Measurements from ENCODE around the gene GPBAR1. TPM values are rescaled to one million over a fixed set of nuclear protein-coding genes. Genes with fewer than 3 reads are reported as not detected.
A peak's percentile ranks its signal among the peaks of the same experiment; 100 is the strongest.

GPBAR1 gene
- 0.54 and 0.78 TPM in 2 replicates for total RNA-seq

- no peak within 1 kb of the TSS for H3K4me3 Mint-ChIP-seq
- no peaks in the 10 kb centered on the region for H3K9me3 Mint-ChIP-seq
- peaks cover 18% of the 10 kb centered on the region for H3K36me3 Mint-ChIP-seq (ENCODE audit: low read depth)
- intact Hi-C loops (cut with micrococcal nuclease) = no loop called here
- H3K27ac Mint-ChIP-seq = peak within 1 kb of the TSS; percentile 40
- no peaks in the 10 kb centered on the region for H3K27me3 Mint-ChIP-seq (ENCODE audit: insufficient read depth)
- DNase-seq (ENCODE audit: low spot score) = no peak
- peaks cover 19% of the 10 kb centered on the region for H3K4me1 Mint-ChIP-seq (ENCODE audit: low read depth)
Observed at GRCh38 chr2:218260742-218261422, at the start of gene GPBAR1. Gene GPBAR1 (plus strand): TSS chr2:218261015. CDS start chr2:218262725, 1,710 bp downstream.

GRCh38 chr2:218214116-218214515 is 46.7 kb upstream of the GPBAR1 start:
- intact Hi-C loops (cut with micrococcal nuclease) = loop anchor here (10.0 kb wide), 1 partner anchor 1719 kb away; the partner anchor contains the start of gene RPL37A
- no peak for DNase-seq (ENCODE audit: low spot score)
- peaks cover 8% of the 10 kb centered on the region for H3K9me3 Mint-ChIP-seq
- no peak overlapping the region for H3K4me3 Mint-ChIP-seq
- H3K27ac Mint-ChIP-seq = no peak overlapping the region
- H3K27me3 Mint-ChIP-seq (ENCODE audit: insufficient read depth) = peaks cover 7% of the 10 kb centered on the region
- peaks cover 12% of the 10 kb centered on the region for H3K4me1 Mint-ChIP-seq (ENCODE audit: low read depth)
- H3K36me3 Mint-ChIP-seq (ENCODE audit: low read depth) = peaks cover 20% of the 10 kb centered on the region

GRCh38 chr2:218216336-218216673 is 44.5 kb upstream of the GPBAR1 start:
- H3K36me3 Mint-ChIP-seq (ENCODE audit: low read depth) = peaks cover 32% of the 10 kb centered on the region
- no peaks in the 10 kb centered on the region for H3K9me3 Mint-ChIP-seq
- peaks cover 31% of the 10 kb centered on the region for H3K4me1 Mint-ChIP-seq (ENCODE audit: low read depth)
- intact Hi-C loops (cut with micrococcal nuclease) = loop anchor here (5.0 to 10.0 kb wide), 4 partner anchors 441 to 1722 kb away; partner anchors contain the start of genes BCS1L, DNPEP, RPL37A and TTLL4
- peak overlapping the region; percentile 95 for H3K27ac Mint-ChIP-seq
- DNase-seq (ENCODE audit: low spot score) = no peak
- H3K27me3 Mint-ChIP-seq (ENCODE audit: insufficient read depth) = no peaks in the 10 kb centered on the region
- H3K4me3 Mint-ChIP-seq = peak overlapping the region; percentile 91

GRCh38 chr2:218216674-218217359 is 44.0 kb upstream of the GPBAR1 start, which contains the start of gene ARPC2:
Gene ARPC2 (plus strand): TSS chr2:218217189. CDS start chr2:218217471, 282 bp downstream.
- Mint-ChIP-seq H3K4me3 (peak within 1 kb of the TSS; percentile 91), H3K27ac (peak within 1 kb of the TSS; percentile 95), H3K27me3 (ENCODE audit: insufficient read depth) (no peaks in the 10 kb centered on the region), H3K9me3 (no peaks in the 10 kb centered on the region), H3K4me1 (ENCODE audit: low read depth) (peaks cover 36% of the 10 kb centered on the region), H3K36me3 (ENCODE audit: low read depth) (peaks cover 37% of the 10 kb centered on the region)
- intact Hi-C loops (cut with micrococcal nuclease) = loop anchor here (1.0 to 10.0 kb wide), 6 partner anchors 53 to 1722 kb away; partner anchors contain the start of genes AAMP, BCS1L, CNOT9 and DNPEP
- peak; percentile 96 for DNase-seq (ENCODE audit: low spot score)

GRCh38 chr2:218217360-218218267 is 43.2 kb upstream of the GPBAR1 start:
- DNase-seq (ENCODE audit: low spot score) = peak; percentile 63
- H3K36me3 Mint-ChIP-seq (ENCODE audit: low read depth) = peaks cover 35% of the 10 kb centered on the region
- no peaks in the 10 kb centered on the region for H3K27me3 Mint-ChIP-seq (ENCODE audit: insufficient read depth)
- intact Hi-C loops (cut with micrococcal nuclease) = loop anchor here (1.0 to 10.0 kb wide), 11 partner anchors 12 to 1723 kb away; partner anchors contain the start of genes AAMP, BCS1L, CNOT9 and CTDSP1
- peak overlapping the region; percentile 91 for H3K4me3 Mint-ChIP-seq
- H3K9me3 Mint-ChIP-seq = no peaks in the 10 kb centered on the region
- H3K27ac Mint-ChIP-seq = peak overlapping the region; percentile 95
- peaks cover 41% of the 10 kb centered on the region for H3K4me1 Mint-ChIP-seq (ENCODE audit: low read depth)

GRCh38 chr2:218218268-218219185 is 42.3 kb upstream of the GPBAR1 start:
- Mint-ChIP-seq H3K9me3 (no peaks in the 10 kb centered on the region), H3K4me1 (ENCODE audit: low read depth) (peaks cover 50% of the 10 kb centered on the region), H3K36me3 (ENCODE audit: low read depth) (peaks cover 35% of the 10 kb centered on the region), H3K4me3 (peak overlapping the region; percentile 91), H3K27me3 (ENCODE audit: insufficient read depth) (no peaks in the 10 kb centered on the region), H3K27ac (peak overlapping the region; percentile 95)
- intact Hi-C loops (cut with micrococcal nuclease) = loop anchor here (1.0 to 10.0 kb wide), 9 partner anchors 11 to 1724 kb away; partner anchors contain the start of genes BCS1L, CTDSP1, DNPEP and RPL37A
- DNase-seq (ENCODE audit: low spot score) = no peak

GRCh38 chr2:218219934-218220333 is 40.9 kb upstream of the GPBAR1 start:
- peaks cover 46% of the 10 kb centered on the region for H3K36me3 Mint-ChIP-seq (ENCODE audit: low read depth)
- peak overlapping the region; percentile 95 for H3K27ac Mint-ChIP-seq
- peak overlapping the region; percentile 91 for H3K4me3 Mint-ChIP-seq
- H3K9me3 Mint-ChIP-seq = no peaks in the 10 kb centered on the region
- intact Hi-C loops (cut with micrococcal nuclease) = loop anchor here (2.0 to 10.0 kb wide), 8 partner anchors 37 to 1725 kb away; partner anchors contain the start of genes BCS1L, CTDSP1, DNPEP and RPL37A
- no peaks in the 10 kb centered on the region for H3K27me3 Mint-ChIP-seq (ENCODE audit: insufficient read depth)
- H3K4me1 Mint-ChIP-seq (ENCODE audit: low read depth) = peaks cover 64% of the 10 kb centered on the region
- DNase-seq (ENCODE audit: low spot score) = no peak

- Mint-ChIP-seq H3K4me3 (peak overlapping the region; percentile 91), H3K9me3 (no peaks in the 10 kb centered on the region), H3K27me3 (ENCODE audit: insufficient read depth) (no peaks in the 10 kb centered on the region), H3K27ac (peak overlapping the region; percentile 95), H3K4me1 (ENCODE audit: low read depth) (peaks cover 73% of the 10 kb centered on the region), H3K36me3 (ENCODE audit: low read depth) (peaks cover 56% of the 10 kb centered on the region)
- intact Hi-C loops (cut with micrococcal nuclease) = loop anchor here (10.0 kb wide), 2 partner anchors 674 to 1034 kb away; partner anchors contain the start of genes TUBA4A and TUBA4B
- DNase-seq (ENCODE audit: low spot score) = no peak
Observed at GRCh38 chr2:218221000-218221399, 39.8 kb upstream of the GPBAR1 start.

- Mint-ChIP-seq H3K36me3 (ENCODE audit: low read depth) (peaks cover 65% of the 10 kb centered on the region), H3K9me3 (no peaks in the 10 kb centered on the region), H3K27ac (peak overlapping the region; percentile 61), H3K4me1 (ENCODE audit: low read depth) (peaks cover 72% of the 10 kb centered on the region), H3K4me3 (peak overlapping the region; percentile 23), H3K27me3 (ENCODE audit: insufficient read depth) (no peaks in the 10 kb centered on the region)
- intact Hi-C loops (cut with micrococcal nuclease) = loop anchor here (10.0 kb wide), 2 partner anchors 672 to 1032 kb away; partner anchors contain the start of genes TUBA4A and TUBA4B
- no peak for DNase-seq (ENCODE audit: low spot score)
Observed at GRCh38 chr2:218223046-218223445, 37.8 kb upstream of the GPBAR1 start.

GRCh38 chr2:218224186-218224585 is 36.6 kb upstream of the GPBAR1 start:
- intact Hi-C loops (cut with micrococcal nuclease) = loop anchor here (10.0 kb wide), 2 partner anchors 671 to 1031 kb away; partner anchors contain the start of genes TUBA4A and TUBA4B
- Mint-ChIP-seq H3K27me3 (ENCODE audit: insufficient read depth) (no peaks in the 10 kb centered on the region), H3K36me3 (ENCODE audit: low read depth) (peaks cover 69% of the 10 kb centered on the region), H3K9me3 (no peaks in the 10 kb centered on the region), H3K27ac (peak overlapping the region; percentile 79), H3K4me1 (ENCODE audit: low read depth) (peaks cover 81% of the 10 kb centered on the region), H3K4me3 (peak overlapping the region; percentile 65)
- no peak for DNase-seq (ENCODE audit: low spot score)

- Mint-ChIP-seq H3K4me1 (ENCODE audit: low read depth) (peaks cover 72% of the 10 kb centered on the region), H3K27ac (peak overlapping the region; percentile 72), H3K9me3 (no peaks in the 10 kb centered on the region), H3K27me3 (ENCODE audit: insufficient read depth) (no peaks in the 10 kb centered on the region), H3K4me3 (no peak overlapping the region), H3K36me3 (ENCODE audit: low read depth) (peaks cover 63% of the 10 kb centered on the region)
- DNase-seq (ENCODE audit: low spot score) = no peak
- intact Hi-C loops (cut with micrococcal nuclease) = loop anchor here (10.0 kb wide), 2 partner anchors 668 to 1028 kb away; partner anchors contain the start of genes TUBA4A and TUBA4B
Observed at GRCh38 chr2:218226903-218227302, 33.9 kb upstream of the GPBAR1 start.
